Fibroblast of the aortic adventitia (primary cell): ENCODE results near the gene CHCHD1. TPM values are rescaled to one million over a fixed set of nuclear protein-coding genes. Genes with fewer than 3 reads are reported as not detected.

ENCODE experiments used
- DNase-seq: peaks from one replicate; pipeline ENCODE4 v3.0.0-alpha.2; 2010; ENCODE audit warnings: low read depth
- H3K4me3 ChIP-seq: 2 replicates; pipeline ENCODE4 v1.5.1; 2011; ENCODE audit warnings: low read depth, mild to moderate bottlenecking, control low read depth, low read length, moderate library complexity
- CTCF ChIP-seq: IDR thresholded peaks from 2 replicates; pipeline ENCODE4 v1.5.1; 2011; ENCODE audit warnings: mild to moderate bottlenecking, low read length, control low read depth, inconsistent platforms; ENCODE audit not compliant: insufficient read depth
- total RNA-seq: library from RNA; depleted of rRNA; stranded (reverse); fragments of >200 nt; gene quantifications from 2 replicates; pipeline ENCODE4 v1.2.3, GENCODE V29; 2012; ENCODE audit warnings: low replicate concordance

Gene CHCHD1
- total RNA-seq, 1 donor: 20.9 TPM

GRCh38 chr10:73758704-73759511 is 22.9 kb upstream of the CHCHD1 start:
- TF ChIP-seq CTCF: no peak
- no peak overlapping the region for H3K4me3 ChIP-seq
- no peak for DNase-seq

- H3K4me3 ChIP-seq: no peak overlapping the region
- no peak for DNase-seq
- TF ChIP-seq CTCF: no peak
Measured at GRCh38 chr10:73759512-73760115, 22.2 kb upstream of the CHCHD1 start.

- no peak overlapping the region for H3K4me3 ChIP-seq
- no peak for TF ChIP-seq CTCF
- no peak for DNase-seq
Measured at GRCh38 chr10:73761781-73762180, 20.1 kb upstream of the CHCHD1 start.

GRCh38 chr10:73762915-73763314 is 18.9 kb upstream of the CHCHD1 start:
- H3K4me3 ChIP-seq: no peak overlapping the region
- DNase-seq: no peak
- TF ChIP-seq CTCF: no peak

GRCh38 chr10:73763343-73763742 is 18.5 kb upstream of the CHCHD1 start:
- H3K4me3 ChIP-seq: no peak overlapping the region

GRCh38 chr10:73765066-73765465 is 16.8 kb upstream of the CHCHD1 start:
- TF ChIP-seq CTCF: no peak
- no peak for DNase-seq
- H3K4me3 ChIP-seq: no peak overlapping the region

More at GRCh38 chr10:73763343-73763742, 18.5 kb upstream of the CHCHD1 start:
- DNase-seq: no peak
- no peak for TF ChIP-seq CTCF
